GM12801 (cell line): Measurements from ENCODE around the gene MYRFL.

ENCODE experiments used
- CTCF ChIP-seq: IDR thresholded peaks from one replicate; pipeline ENCODE4 v1.5.1; 2011; ENCODE audit warnings: control low read depth; ENCODE audit not compliant: insufficient read length; ENCODE audit errors: extremely low read depth

MYRFL gene

GRCh38 chr12:69821032-69821455 is 4.0 kb upstream of the MYRFL start:
- TF ChIP-seq CTCF: no peak

- no peak for TF ChIP-seq CTCF
Observed at GRCh38 chr12:69821456-69822159, 3.4 kb upstream of the MYRFL start.

- TF ChIP-seq CTCF: no peak
Observed at GRCh38 chr12:69822201-69822860, 2.7 kb upstream of the MYRFL start.

GRCh38 chr12:69824028-69824427 is 999 bp upstream of the MYRFL start:
- no peak for TF ChIP-seq CTCF

- TF ChIP-seq CTCF: no peak
Observed at GRCh38 chr12:69828897-69829296, 3.9 kb downstream of the MYRFL start.

GRCh38 chr12:69833696-69834095 is 8.7 kb downstream of the MYRFL start:
- TF ChIP-seq CTCF: no peak

- TF ChIP-seq CTCF: no peak
Observed at GRCh38 chr12:69834147-69834546, 9.1 kb downstream of the MYRFL start.
